Measurements from ENCODE around the gene PRKCA. TPM values are rescaled to one million over a fixed set of nuclear protein-coding genes. Genes with fewer than 3 reads are reported as not detected.

Gene PRKCA
- polyA plus RNA-seq, 2 donors, result 1.2 to 1.3 TPM

- Histone ChIP-seq H3K9me3 (ENCODE audit: control insufficient read depth in 2 of 2, insufficient read depth in 1 of 2, low read depth in 1 of 2, low read length in 1 of 2) (no peaks in the 10 kb centered on the region), H3K27ac (ENCODE audit: low read depth in 2 of 2, low read length in 1 of 2) (no peak overlapping the region), H3K36me3 (ENCODE audit: control insufficient read depth in 2 of 2, insufficient read depth in 2 of 2, low read length in 1 of 2) (no peaks in the 10 kb centered on the region), H3K27me3 (ENCODE audit: control insufficient read depth in 1 of 2, insufficient read depth in 2 of 2, low read length in 2 of 2) (no peaks in the 10 kb centered on the region), H3K4me1 (ENCODE audit: control insufficient read depth in 2 of 2, insufficient read depth in 2 of 2, low read length in 1 of 2) (peaks cover 0 to 2% of the 10 kb centered on the region in 2 donors), H3K4me3 (ENCODE audit: low read depth in 1 of 2, low read length in 2 of 2) (no peak overlapping the region)
- WGBS, 2 donors, result 75 to 76% methylated on average over 6 of the region's 6 CpGs
These were observed 165.4 kb downstream of the PRKCA start for GRCh38 chr17:66467766-66468165.

GRCh38 chr17:66468241-66469087 lies 166.1 kb downstream of the PRKCA start:
- no peaks in the 10 kb centered on the region for H3K4me1 ChIP-seq (ENCODE audit: control insufficient read depth in 2 of 2, insufficient read depth in 2 of 2, low read length in 1 of 2)
- no peak overlapping the region for H3K4me3 ChIP-seq (ENCODE audit: low read depth in 1 of 2, low read length in 2 of 2)
- peak overlapping the region in 1 of 2 donors; percentile 2 for H3K27ac ChIP-seq (ENCODE audit: low read depth in 2 of 2, low read length in 1 of 2)

GRCh38 chr17:66469088-66469442 lies 166.7 kb downstream of the PRKCA start:
- Histone ChIP-seq H3K27ac (ENCODE audit: low read depth in 2 of 2, low read length in 1 of 2) (peak overlapping the region in 1 of 2 donors; percentile 2), H3K9me3 (ENCODE audit: control insufficient read depth in 2 of 2, insufficient read depth in 1 of 2, low read depth in 1 of 2, low read length in 1 of 2) (no peaks in the 10 kb centered on the region), H3K36me3 (ENCODE audit: control insufficient read depth in 2 of 2, insufficient read depth in 2 of 2, low read length in 1 of 2) (no peaks in the 10 kb centered on the region), H3K4me1 (ENCODE audit: control insufficient read depth in 2 of 2, insufficient read depth in 2 of 2, low read length in 1 of 2) (no peaks in the 10 kb centered on the region), H3K27me3 (ENCODE audit: control insufficient read depth in 1 of 2, insufficient read depth in 2 of 2, low read length in 2 of 2) (no peaks in the 10 kb centered on the region), H3K4me3 (ENCODE audit: low read depth in 1 of 2, low read length in 2 of 2) (no peak overlapping the region)
- 49 to 59% methylated on average over 3 of the region's 3 CpGs for WGBS, 2 donors

More at GRCh38 chr17:66468241-66469087, 166.1 kb downstream of the PRKCA start:
- no peaks in the 10 kb centered on the region for H3K36me3 ChIP-seq (ENCODE audit: control insufficient read depth in 2 of 2, insufficient read depth in 2 of 2, low read length in 1 of 2)
- WGBS, 2 donors, result 52 to 62% methylated on average over 5 of the region's 5 CpGs
- no peaks in the 10 kb centered on the region for H3K9me3 ChIP-seq (ENCODE audit: control insufficient read depth in 2 of 2, insufficient read depth in 1 of 2, low read depth in 1 of 2, low read length in 1 of 2)
- no peaks in the 10 kb centered on the region for H3K27me3 ChIP-seq (ENCODE audit: control insufficient read depth in 1 of 2, insufficient read depth in 2 of 2, low read length in 2 of 2)

GRCh38 chr17:66469461-66469860 lies 167.0 kb downstream of the PRKCA start:
- H3K4me1 ChIP-seq (ENCODE audit: control insufficient read depth in 2 of 2, insufficient read depth in 2 of 2, low read length in 1 of 2), result no peaks in the 10 kb centered on the region
- no peaks in the 10 kb centered on the region for H3K36me3 ChIP-seq (ENCODE audit: control insufficient read depth in 2 of 2, insufficient read depth in 2 of 2, low read length in 1 of 2)
- no peak overlapping the region for H3K4me3 ChIP-seq (ENCODE audit: low read depth in 1 of 2, low read length in 2 of 2)
- no peak overlapping the region for H3K27ac ChIP-seq (ENCODE audit: low read depth in 2 of 2, low read length in 1 of 2)
- 87 to 91% methylated on average over 1 of the region's 1 CpG for WGBS, 2 donors
- no peaks in the 10 kb centered on the region for H3K27me3 ChIP-seq (ENCODE audit: control insufficient read depth in 1 of 2, insufficient read depth in 2 of 2, low read length in 2 of 2)
- no peaks in the 10 kb centered on the region for H3K9me3 ChIP-seq (ENCODE audit: control insufficient read depth in 2 of 2, insufficient read depth in 1 of 2, low read depth in 1 of 2, low read length in 1 of 2)

- H3K27me3 ChIP-seq (ENCODE audit: control insufficient read depth in 1 of 2, insufficient read depth in 2 of 2, low read length in 2 of 2), result no peaks in the 10 kb centered on the region
- H3K27ac ChIP-seq (ENCODE audit: low read depth in 2 of 2, low read length in 1 of 2), result no peak overlapping the region
- H3K9me3 ChIP-seq (ENCODE audit: control insufficient read depth in 2 of 2, insufficient read depth in 1 of 2, low read depth in 1 of 2, low read length in 1 of 2), result no peaks in the 10 kb centered on the region
- H3K4me3 ChIP-seq (ENCODE audit: low read depth in 1 of 2, low read length in 2 of 2), result no peak overlapping the region
- H3K4me1 ChIP-seq (ENCODE audit: control insufficient read depth in 2 of 2, insufficient read depth in 2 of 2, low read length in 1 of 2), result no peaks in the 10 kb centered on the region
- no peaks in the 10 kb centered on the region for H3K36me3 ChIP-seq (ENCODE audit: control insufficient read depth in 2 of 2, insufficient read depth in 2 of 2, low read length in 1 of 2)
- 73 to 78% methylated on average over 4 of the region's 4 CpGs for WGBS, 2 donors
These were observed 167.5 kb downstream of the PRKCA start for GRCh38 chr17:66469890-66470289.

- WGBS, 2 donors, result 89 to 93% methylated on average over 4 of the region's 4 CpGs
- H3K27me3 ChIP-seq (ENCODE audit: control insufficient read depth in 1 of 2, insufficient read depth in 2 of 2, low read length in 2 of 2), result no peaks in the 10 kb centered on the region
- H3K36me3 ChIP-seq (ENCODE audit: control insufficient read depth in 2 of 2, insufficient read depth in 2 of 2, low read length in 1 of 2), result no peaks in the 10 kb centered on the region
These were observed 169.7 kb downstream of the PRKCA start for GRCh38 chr17:66472123-66472522.

GRCh38 chr17:66474258-66474657 lies 171.8 kb downstream of the PRKCA start:
- Histone ChIP-seq H3K4me1 (ENCODE audit: control insufficient read depth in 2 of 2, insufficient read depth in 2 of 2, low read length in 1 of 2) (no peaks in the 10 kb centered on the region), H3K9me3 (ENCODE audit: control insufficient read depth in 2 of 2, insufficient read depth in 1 of 2, low read depth in 1 of 2, low read length in 1 of 2) (no peaks in the 10 kb centered on the region), H3K4me3 (ENCODE audit: low read depth in 1 of 2, low read length in 2 of 2) (no peak overlapping the region), H3K36me3 (ENCODE audit: control insufficient read depth in 2 of 2, insufficient read depth in 2 of 2, low read length in 1 of 2) (no peaks in the 10 kb centered on the region), H3K27ac (ENCODE audit: low read depth in 2 of 2, low read length in 1 of 2) (no peak overlapping the region), H3K27me3 (ENCODE audit: control insufficient read depth in 1 of 2, insufficient read depth in 2 of 2, low read length in 2 of 2) (no peaks in the 10 kb centered on the region)
- WGBS, 2 donors, result 90 to 94% methylated on average over 1 of the region's 1 CpG

More at GRCh38 chr17:66472123-66472522, 169.7 kb downstream of the PRKCA start:
- no peaks in the 10 kb centered on the region for H3K4me1 ChIP-seq (ENCODE audit: control insufficient read depth in 2 of 2, insufficient read depth in 2 of 2, low read length in 1 of 2)
- H3K9me3 ChIP-seq (ENCODE audit: control insufficient read depth in 2 of 2, insufficient read depth in 1 of 2, low read depth in 1 of 2, low read length in 1 of 2), result no peaks in the 10 kb centered on the region
- H3K4me3 ChIP-seq (ENCODE audit: low read depth in 1 of 2, low read length in 2 of 2), result no peak overlapping the region
- H3K27ac ChIP-seq (ENCODE audit: low read depth in 2 of 2, low read length in 1 of 2), result no peak overlapping the region

GRCh38 chr17:66474806-66475497 lies 172.5 kb downstream of the PRKCA start:
- WGBS, 2 donors, result 74 to 80% methylated on average over 8 of the region's 8 CpGs
- Histone ChIP-seq H3K27me3 (ENCODE audit: control insufficient read depth in 1 of 2, insufficient read depth in 2 of 2, low read length in 2 of 2) (no peaks in the 10 kb centered on the region), H3K36me3 (ENCODE audit: control insufficient read depth in 2 of 2, insufficient read depth in 2 of 2, low read length in 1 of 2) (no peaks in the 10 kb centered on the region), H3K9me3 (ENCODE audit: control insufficient read depth in 2 of 2, insufficient read depth in 1 of 2, low read depth in 1 of 2, low read length in 1 of 2) (no peaks in the 10 kb centered on the region), H3K4me1 (ENCODE audit: control insufficient read depth in 2 of 2, insufficient read depth in 2 of 2, low read length in 1 of 2) (no peaks in the 10 kb centered on the region), H3K4me3 (ENCODE audit: low read depth in 1 of 2, low read length in 2 of 2) (no peak overlapping the region), H3K27ac (ENCODE audit: low read depth in 2 of 2, low read length in 1 of 2) (no peak overlapping the region)

- no peak overlapping the region for H3K27ac ChIP-seq (ENCODE audit: low read depth in 2 of 2, low read length in 1 of 2)
- 86 to 92% methylated on average over 6 of the region's 6 CpGs for WGBS, 2 donors
- H3K27me3 ChIP-seq (ENCODE audit: control insufficient read depth in 1 of 2, insufficient read depth in 2 of 2, low read length in 2 of 2), result no peaks in the 10 kb centered on the region
- H3K4me3 ChIP-seq (ENCODE audit: low read depth in 1 of 2, low read length in 2 of 2), result no peak overlapping the region
- peaks cover 0 to 2% of the 10 kb centered on the region in 2 donors for H3K4me1 ChIP-seq (ENCODE audit: control insufficient read depth in 2 of 2, insufficient read depth in 2 of 2, low read length in 1 of 2)
- no peaks in the 10 kb centered on the region for H3K9me3 ChIP-seq (ENCODE audit: control insufficient read depth in 2 of 2, insufficient read depth in 1 of 2, low read depth in 1 of 2, low read length in 1 of 2)
- no peaks in the 10 kb centered on the region for H3K36me3 ChIP-seq (ENCODE audit: control insufficient read depth in 2 of 2, insufficient read depth in 2 of 2, low read length in 1 of 2)
These were observed 173.6 kb downstream of the PRKCA start for GRCh38 chr17:66476014-66476413.
